NCI-H82 treated with DMSO at 0.1 percent for 48 hours (cell line): ENCODE data around the gene PARD3.
"Not testable (repeated sequence)": the region's sequence is repeated elsewhere in the genome, so short reads cannot be mapped to it uniquely, and the experiment has no call there.

Source experiments
- DNase-seq: peaks from one replicate; lab custom pipeline; 2025; ENCODE audit not compliant: unreplicated experiment; lab: John Stamatoyannopoulos, UW

Gene PARD3

GRCh38 chr10:34800624-34801023, 14.5 kb downstream of the PARD3 start:
- no peak for DNase-seq

- DNase-seq: no peak
Measured at GRCh38 chr10:34798654-34799053, 16.4 kb downstream of the PARD3 start.

GRCh38 chr10:34797155-34797554, 17.9 kb downstream of the PARD3 start:
- DNase-seq: no peak

GRCh38 chr10:34796133-34796532, 19.0 kb downstream of the PARD3 start:
- DNase-seq: no peak

- no peak for DNase-seq
Measured at GRCh38 chr10:34795334-34795733, 19.8 kb downstream of the PARD3 start.

DNA sequence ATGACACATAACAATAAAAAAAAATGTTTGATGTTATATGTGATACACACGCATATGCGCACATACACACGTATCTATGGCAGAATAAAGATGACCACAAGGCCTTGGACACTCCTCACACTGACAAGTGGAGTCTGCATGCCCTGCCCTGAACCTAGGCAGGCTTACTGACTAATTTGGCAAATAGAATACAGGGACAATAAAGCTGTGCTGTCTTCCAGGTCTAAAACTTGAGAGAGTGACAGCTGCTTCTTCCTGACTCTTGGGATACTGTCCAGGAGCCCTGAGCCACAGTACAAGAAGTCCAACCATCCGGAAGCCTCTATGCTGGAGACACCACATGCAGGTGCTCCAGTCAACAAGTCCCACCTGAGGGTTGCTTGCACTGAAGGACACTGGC, 20.3 kb downstream of the PARD3 start:
- DNase-seq: no peak

GRCh38 chr10:34793581-34793980, 21.5 kb downstream of the PARD3 start:
- DNase-seq: not testable (repeated sequence)

GRCh38 chr10:34792881-34793280, 22.2 kb downstream of the PARD3 start:
- no peak for DNase-seq

- DNase-seq: no peak
Measured at GRCh38 chr10:34791947-34792346, 23.1 kb downstream of the PARD3 start.

- no peak for DNase-seq
Measured at GRCh38 chr10:34791228-34791627, 23.9 kb downstream of the PARD3 start.

GRCh38 chr10:34789966-34790506, 25.1 kb downstream of the PARD3 start:
- peak; percentile 68 for DNase-seq

- DNase-seq: peak; percentile 92
Measured at GRCh38 chr10:34786464-34786863, 28.6 kb downstream of the PARD3 start.

DNA sequence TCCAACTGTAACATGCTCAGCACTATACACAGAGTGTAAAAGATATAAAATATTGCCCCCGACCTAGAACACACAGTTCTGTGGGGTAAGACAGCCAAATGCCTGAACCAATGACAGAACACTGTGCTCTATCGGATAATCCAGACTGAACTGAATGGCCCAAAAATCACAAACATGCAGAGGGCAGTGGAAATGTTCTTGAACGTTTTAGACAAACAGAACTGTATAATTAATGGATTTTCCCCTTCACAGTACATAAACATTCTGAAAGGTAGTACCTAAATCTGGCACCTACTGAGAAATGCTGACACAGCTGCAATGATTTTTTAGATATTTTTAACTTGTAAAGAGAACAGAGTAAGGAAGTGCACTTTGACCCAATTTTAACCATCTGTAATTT, 33.4 kb downstream of the PARD3 start:
- DNase-seq: no peak

DNA sequence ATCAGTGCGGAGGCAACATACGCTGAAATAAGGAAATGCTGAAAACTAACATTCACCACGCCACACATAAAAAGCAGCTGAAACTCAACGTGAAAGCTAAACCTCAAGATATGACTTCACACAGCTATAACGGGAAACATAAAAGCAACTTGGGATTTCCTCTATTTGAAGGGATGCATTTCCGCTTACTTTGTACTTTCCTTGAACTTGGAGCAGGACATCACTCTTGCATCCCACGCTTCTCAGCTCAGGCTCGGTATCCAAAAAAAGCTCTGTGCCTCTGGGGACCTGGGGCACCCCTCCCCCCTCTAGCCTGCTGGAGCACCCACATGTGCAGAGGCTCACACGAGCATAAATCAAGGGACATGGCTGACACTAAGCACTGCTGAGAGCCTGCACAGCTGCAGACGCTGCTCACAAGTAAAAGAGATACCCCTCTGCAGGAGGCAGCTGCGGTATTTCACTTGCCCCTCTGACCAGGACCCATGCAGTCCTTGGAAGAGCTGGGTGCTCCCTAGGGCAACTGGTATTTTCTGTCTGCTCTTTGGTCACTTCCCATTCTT, 34.2 kb downstream of the PARD3 start:
- DNase-seq: peak; percentile 48

GRCh38 chr10:34778237-34778636, 36.9 kb downstream of the PARD3 start:
- DNase-seq: no peak

DNA sequence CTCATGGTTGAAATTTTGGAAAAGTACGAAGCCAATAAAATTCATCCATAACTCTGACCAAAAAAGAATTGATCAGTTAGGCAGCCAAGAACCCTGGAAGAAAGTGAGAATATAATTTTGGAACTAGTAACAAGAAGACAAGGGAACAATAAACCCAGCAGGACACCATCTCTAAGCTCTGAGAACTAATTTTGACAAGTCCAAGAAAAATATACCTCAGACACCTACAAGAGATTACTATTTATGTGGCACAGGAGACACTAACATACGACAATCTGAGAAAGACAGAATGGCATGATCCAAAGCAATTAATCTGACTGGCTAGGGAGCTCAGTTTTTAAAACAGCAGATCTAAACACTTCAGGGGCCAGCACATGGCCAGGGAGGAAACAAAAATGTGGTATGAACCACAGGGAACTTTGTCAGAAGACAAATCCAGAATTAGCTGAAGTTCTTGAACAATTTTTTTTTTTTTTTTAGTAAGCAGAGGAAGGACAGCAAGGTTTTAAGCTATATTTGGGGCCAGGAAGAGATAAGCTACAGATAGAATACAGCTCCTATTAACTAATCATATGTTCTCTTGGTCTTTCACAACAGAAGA, 38.9 kb downstream of the PARD3 start:
- no peak for DNase-seq

GRCh38 chr10:34775044-34775637, 40.0 kb downstream of the PARD3 start:
- DNase-seq: no peak

- no peak for DNase-seq
Measured at GRCh38 chr10:34773636-34774630, 41.2 kb downstream of the PARD3 start.

DNA sequence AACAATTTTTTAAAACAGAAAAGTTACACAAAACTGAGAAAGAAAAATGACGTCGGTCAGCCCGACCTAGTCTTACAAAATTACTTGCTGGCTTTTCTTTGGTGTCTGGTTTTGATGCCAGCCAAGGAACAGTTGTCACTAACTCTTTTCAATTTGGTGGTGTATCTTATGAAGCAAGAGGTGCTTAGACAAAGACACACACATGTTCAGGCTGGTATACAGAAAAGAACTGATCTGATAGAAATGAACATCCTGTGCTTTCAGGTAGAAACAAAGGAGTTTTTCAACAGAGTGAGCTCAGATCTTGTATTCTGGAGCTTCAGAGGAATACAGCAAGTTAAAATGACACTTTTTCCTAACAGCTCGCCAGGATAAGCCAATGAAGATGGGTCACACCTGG, 43.6 kb downstream of the PARD3 start:
- no peak for DNase-seq

DNA sequence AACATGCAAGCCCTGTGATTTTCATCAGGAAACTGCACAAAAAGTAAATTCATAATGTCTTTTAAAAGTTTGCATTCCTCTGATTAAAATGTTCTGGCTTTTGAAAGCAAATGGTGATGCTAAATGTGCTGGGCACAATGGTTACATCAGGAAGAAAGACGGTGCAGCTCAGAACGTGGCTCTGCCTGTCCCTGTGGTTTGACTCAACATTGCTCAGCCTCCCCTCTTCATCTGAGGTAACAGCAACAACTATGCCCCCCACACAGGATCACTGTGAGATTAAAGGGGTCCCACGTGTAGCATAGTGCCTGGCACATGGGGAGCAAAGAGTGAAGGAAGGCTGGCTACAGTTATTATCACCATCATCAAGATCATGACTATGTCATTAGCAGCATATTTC, 44.0 kb downstream of the PARD3 start:
- DNase-seq: no peak

DNA sequence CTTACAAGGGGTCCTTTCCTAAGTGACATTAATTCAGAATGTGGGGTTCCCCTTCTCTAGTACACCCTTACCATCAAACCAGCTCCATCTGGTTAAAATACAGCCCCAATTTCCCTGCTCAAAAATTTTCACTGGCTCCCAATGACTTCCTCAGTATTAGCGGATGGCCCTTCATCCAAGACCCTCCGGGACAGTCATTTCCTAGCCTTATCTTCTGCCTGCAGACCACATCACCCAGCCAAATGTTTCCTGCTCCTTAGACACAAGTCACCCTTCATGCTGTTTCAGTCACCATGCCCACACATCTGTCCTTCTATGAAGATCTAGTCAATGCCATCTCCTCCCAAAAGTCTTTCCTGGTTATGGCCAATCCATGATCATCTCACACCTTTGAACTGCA, 45.2 kb downstream of the PARD3 start:
- DNase-seq: no peak
